22Rv1 (cell line): ENCODE results near the gene STK38L.

ENCODE experiments used
- ZFX ChIP-seq: fragments of 450-650 bp; IDR thresholded peaks from 2 replicates; pipeline ENCODE4 v1.6.1; 2017; ENCODE audit warnings: antibody characterized with exemption, borderline replicate concordance
- TF ChIP-seq, protein P1 (sequence below): fragments of 450-650 bp; IDR thresholded peaks from 2 replicates; pipeline ENCODE4 v1.5.1; 2017; ENCODE audit warnings: mild to moderate bottlenecking

DNA sequence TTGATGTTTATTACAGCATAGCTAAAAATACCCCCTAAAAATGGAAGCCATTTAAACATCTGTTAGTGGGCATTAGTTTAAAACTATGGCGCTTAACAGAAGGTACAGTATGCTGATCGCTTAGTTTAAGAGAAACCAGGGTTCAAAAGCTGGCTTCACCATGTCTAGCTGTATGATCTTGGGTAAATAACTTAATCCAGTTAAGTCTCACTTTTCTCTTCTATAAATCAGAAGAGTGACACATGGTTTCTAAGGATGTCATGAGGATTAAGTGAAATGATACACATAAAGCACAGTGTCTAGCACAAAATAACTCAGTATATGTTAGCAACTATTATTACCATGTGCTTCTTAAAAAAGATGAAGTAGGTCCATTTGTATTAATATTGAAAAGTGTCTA lies 38.7 kb downstream of the STK38L start:
- TF ChIP-seq, protein P1, sequence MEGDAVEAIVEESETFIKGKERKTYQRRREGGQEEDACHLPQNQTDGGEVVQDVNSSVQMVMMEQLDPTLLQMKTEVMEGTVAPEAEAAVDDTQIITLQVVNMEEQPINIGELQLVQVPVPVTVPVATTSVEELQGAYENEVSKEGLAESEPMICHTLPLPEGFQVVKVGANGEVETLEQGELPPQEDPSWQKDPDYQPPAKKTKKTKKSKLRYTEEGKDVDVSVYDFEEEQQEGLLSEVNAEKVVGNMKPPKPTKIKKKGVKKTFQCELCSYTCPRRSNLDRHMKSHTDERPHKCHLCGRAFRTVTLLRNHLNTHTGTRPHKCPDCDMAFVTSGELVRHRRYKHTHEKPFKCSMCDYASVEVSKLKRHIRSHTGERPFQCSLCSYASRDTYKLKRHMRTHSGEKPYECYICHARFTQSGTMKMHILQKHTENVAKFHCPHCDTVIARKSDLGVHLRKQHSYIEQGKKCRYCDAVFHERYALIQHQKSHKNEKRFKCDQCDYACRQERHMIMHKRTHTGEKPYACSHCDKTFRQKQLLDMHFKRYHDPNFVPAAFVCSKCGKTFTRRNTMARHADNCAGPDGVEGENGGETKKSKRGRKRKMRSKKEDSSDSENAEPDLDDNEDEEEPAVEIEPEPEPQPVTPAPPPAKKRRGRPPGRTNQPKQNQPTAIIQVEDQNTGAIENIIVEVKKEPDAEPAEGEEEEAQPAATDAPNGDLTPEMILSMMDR: no peak
- no peak for TF ChIP-seq ZFX
